Muscle layer of duodenum (tissue), 2 donors: ENCODE results near the gene FANCD2.
"Not testable (repeated sequence)": the region's sequence is repeated elsewhere in the genome, so short reads cannot be mapped to it uniquely, and the experiment has no call there.

Experiments used
- H3K27ac ChIP-seq: one replicate; pipeline ENCODE4 v1.7.0; 2013; ENCODE audit warnings: mild to moderate bottlenecking, low read length
- H3K27me3 ChIP-seq: one replicate; pipeline ENCODE4 v1.7.0; 2013; ENCODE audit warnings: low read depth, mild to moderate bottlenecking, control low read depth, low read length
- H3K36me3 ChIP-seq, 2 donors: one replicate each; pipeline ENCODE4 v1.7.0; 2013; ENCODE audit warnings: low read length in 2 of 2, control low read depth in 1 of 2, mild to moderate bottlenecking in 1 of 2; ENCODE audit not compliant: insufficient read depth in 2 of 2, control insufficient read depth in 1 of 2
- H3K4me1 ChIP-seq, 2 donors: one replicate each; pipeline ENCODE4 v1.7.0; 2013; ENCODE audit warnings: low read length in 2 of 2, mild to moderate bottlenecking in 2 of 2, control low read depth in 1 of 2, moderate library complexity in 1 of 2; ENCODE audit not compliant: insufficient read depth in 2 of 2, control insufficient read depth in 1 of 2
- H3K4me3 ChIP-seq, 2 donors: one replicate each; pipeline ENCODE4 v1.7.0; 2013; ENCODE audit warnings: low read length in 2 of 2, low read depth in 1 of 2, mild to moderate bottlenecking in 1 of 2
- H3K9me3 ChIP-seq, 2 donors: one replicate each; pipeline ENCODE4 v1.7.0; 2013; ENCODE audit warnings: low read length in 2 of 2, control low read depth in 1 of 2, mild to moderate bottlenecking in 1 of 2; ENCODE audit not compliant: control insufficient read depth in 1 of 2
- donor health status: healthy.

FANCD2 gene

DNA sequence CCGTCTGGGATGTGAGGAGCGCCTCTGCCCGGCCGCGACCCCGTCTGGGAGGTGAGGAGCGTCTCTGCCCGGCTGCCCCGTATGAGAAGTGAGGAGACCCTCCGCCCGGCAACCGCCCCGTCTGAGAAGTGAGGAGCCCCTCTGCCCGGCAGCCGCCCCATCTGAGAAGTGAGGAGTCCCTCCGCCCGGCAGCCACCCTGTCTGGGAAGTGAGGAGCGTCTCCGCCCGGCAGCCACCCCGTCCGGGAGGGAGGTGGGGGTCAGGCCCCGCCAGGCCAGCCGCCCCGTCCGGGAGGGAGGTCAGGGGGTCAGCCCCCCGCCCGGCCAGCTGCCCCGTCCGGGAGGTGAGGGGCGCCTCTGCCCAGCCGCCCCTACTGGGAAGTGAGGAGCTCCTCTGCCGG, 43.8 kb downstream of the FANCD2 start:
- H3K27me3 ChIP-seq, H3K4me1 ChIP-seq, H3K4me3 ChIP-seq, H3K9me3 ChIP-seq, H3K36me3 ChIP-seq, H3K27ac ChIP-seq: not testable (repeated sequence)

DNA sequence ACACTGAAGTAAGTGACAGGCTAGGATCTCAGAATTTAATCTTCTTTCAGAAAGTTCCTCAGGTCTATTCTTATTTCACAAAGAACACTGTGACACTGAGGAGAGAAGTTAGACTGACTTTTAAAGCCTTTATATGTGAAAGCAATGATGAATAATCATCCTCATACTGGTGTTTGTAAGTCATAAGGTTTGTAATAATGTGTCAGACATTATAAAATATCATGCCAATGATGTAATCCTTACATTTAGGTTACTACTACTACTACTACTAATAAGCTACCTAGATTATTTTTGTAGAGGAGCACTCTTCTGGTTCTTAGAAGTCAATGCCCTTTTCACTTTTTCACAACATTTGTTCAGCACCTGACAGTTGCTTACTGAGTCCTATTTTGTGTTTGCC, 48.4 kb downstream of the FANCD2 start:
- H3K4me3 ChIP-seq = no peak overlapping the region
- H3K9me3 ChIP-seq = no peaks in the 10 kb centered on the region
- H3K36me3 ChIP-seq = no peaks in the 10 kb centered on the region
- no peak overlapping the region for H3K27ac ChIP-seq
- H3K4me1 ChIP-seq = no peaks in the 10 kb centered on the region
- H3K27me3 ChIP-seq = no peaks in the 10 kb centered on the region

DNA sequence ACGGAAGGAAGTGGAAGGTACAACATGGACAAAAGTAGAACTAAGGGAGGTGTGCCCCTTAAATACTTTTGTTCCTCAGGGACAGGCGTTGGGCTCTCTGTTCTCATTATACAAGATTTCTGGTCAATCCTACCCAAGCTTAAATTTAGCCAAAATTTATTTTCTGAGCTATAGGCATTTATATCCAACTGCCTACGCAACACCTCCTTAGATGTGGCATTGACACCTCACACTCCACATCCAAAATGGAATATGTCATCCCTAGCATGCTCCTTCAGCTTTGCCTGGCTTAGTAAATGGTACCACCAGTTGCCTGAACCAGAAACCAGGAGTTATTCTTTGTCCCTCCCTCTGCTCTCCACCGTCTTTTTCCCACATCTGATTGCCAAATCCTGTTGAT, 55.6 kb downstream of the FANCD2 start:
- H3K9me3 ChIP-seq = no peaks in the 10 kb centered on the region
- H3K4me3 ChIP-seq = no peak overlapping the region
- no peak overlapping the region for H3K27ac ChIP-seq
- no peaks in the 10 kb centered on the region for H3K4me1 ChIP-seq
- no peaks in the 10 kb centered on the region for H3K36me3 ChIP-seq
- H3K27me3 ChIP-seq = no peaks in the 10 kb centered on the region

DNA sequence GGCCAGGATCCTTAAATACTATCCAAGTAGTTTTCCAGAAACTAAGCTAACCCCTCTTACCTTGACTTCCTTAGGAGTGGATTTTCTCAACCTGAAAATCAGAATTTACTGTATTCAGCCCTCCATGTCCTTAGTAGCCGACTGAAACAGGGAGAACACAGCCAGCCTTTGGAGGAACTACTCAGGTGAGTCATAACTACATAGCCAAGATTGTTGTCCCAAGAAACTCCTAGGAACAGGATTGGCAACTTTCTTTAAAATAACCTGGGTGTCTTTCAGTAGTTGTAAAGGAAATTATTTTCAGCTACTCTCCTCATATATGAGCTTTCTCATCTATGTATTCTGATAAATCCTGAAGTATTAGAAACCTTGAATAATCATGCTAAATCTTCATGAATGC, 59.5 kb downstream of the FANCD2 start:
- Histone ChIP-seq H3K27me3 (no peaks in the 10 kb centered on the region), H3K36me3 (no peaks in the 10 kb centered on the region), H3K4me3 (no peak overlapping the region), H3K4me1 (no peaks in the 10 kb centered on the region), H3K27ac (no peak overlapping the region), H3K9me3 (no peaks in the 10 kb centered on the region)

DNA sequence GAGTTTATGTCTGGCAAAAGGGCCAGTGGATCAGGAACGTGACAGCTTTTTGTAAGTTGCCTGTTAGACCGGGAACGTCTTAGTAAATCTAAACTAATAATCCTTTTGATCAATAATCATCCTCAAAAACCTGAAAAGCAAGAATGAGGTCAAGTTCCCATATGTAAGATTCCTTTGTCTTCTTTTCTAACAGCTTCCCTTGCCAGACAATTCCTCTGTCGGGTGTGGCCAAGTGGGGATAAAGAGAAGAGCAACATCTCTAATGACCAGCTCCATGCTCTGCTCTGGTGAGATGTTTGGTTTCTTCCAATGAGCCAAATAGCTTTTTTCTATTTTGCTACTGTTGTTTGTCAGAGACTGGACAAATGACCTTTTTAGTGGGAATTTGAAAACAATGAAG, 62.0 kb downstream of the FANCD2 start:
- H3K27me3 ChIP-seq = no peaks in the 10 kb centered on the region
- no peaks in the 10 kb centered on the region for H3K9me3 ChIP-seq
- H3K36me3 ChIP-seq = no peaks in the 10 kb centered on the region
- no peaks in the 10 kb centered on the region for H3K4me1 ChIP-seq
- H3K27ac ChIP-seq = no peak overlapping the region
- no peak overlapping the region for H3K4me3 ChIP-seq

DNA sequence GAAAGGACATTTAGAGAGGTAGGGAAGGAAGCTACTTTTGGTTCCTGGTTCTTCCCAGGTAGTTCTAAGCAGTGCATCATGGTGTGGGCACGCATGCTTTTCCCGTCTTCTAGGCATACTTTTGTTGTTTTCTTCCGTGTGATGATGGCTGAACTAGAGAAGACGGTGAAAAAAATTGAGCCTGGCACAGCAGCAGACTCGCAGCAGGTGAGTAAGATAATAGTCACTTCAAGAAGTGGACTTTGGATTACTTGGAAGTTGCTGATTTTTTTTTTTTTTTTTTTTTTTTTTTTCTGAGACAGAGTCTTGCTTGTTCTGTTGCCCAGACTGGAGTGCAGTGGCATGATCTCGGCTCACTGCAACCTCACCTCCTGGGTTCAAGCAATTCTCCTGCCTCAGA, 63.9 kb downstream of the FANCD2 start:
- Histone ChIP-seq H3K27ac (no peak overlapping the region), H3K36me3 (no peaks in the 10 kb centered on the region), H3K9me3 (no peaks in the 10 kb centered on the region), H3K4me3 (no peak overlapping the region), H3K4me1 (no peaks in the 10 kb centered on the region), H3K27me3 (no peaks in the 10 kb centered on the region)

DNA sequence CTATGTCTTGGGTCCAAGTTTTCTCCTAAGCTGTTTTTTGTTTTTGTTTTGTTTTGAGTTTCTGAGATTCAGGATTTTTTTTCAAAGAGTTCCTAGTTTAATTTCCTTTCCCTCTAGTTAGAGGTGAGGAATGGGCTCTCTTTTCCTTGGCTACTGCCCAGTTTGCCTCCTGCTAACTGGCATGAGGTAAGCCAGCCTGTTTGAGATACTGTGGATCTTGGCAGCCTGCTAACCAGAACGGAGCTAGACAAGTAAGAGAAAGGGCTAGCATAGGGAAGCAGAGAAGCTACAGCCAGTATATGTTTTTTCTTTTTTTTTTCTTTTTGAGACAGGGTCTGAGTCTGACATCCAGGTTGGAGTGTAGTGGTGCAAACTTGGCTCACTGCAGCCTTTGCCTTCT, 64.5 kb downstream of the FANCD2 start:
- H3K27ac ChIP-seq, H3K9me3 ChIP-seq, H3K4me1 ChIP-seq, H3K27me3 ChIP-seq, H3K4me3 ChIP-seq, H3K36me3 ChIP-seq: not testable (repeated sequence)

DNA sequence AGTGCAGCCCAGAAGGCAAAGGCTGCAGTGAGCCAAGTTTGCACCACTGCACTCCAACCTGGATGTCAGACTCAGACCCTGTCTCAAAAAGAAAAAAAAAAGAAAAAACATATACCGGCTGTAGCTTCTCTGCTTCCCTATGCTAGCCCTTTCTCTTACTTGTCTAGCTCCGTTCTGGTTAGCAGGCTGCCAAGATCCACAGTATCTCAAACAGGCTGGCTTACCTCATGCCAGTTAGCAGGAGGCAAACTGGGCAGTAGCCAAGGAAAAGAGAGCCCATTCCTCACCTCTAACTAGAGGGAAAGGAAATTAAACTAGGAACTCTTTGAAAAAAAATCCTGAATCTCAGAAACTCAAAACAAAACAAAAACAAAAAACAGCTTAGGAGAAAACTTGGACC, 65.2 kb downstream of the FANCD2 start:
- H3K27me3 ChIP-seq, H3K4me1 ChIP-seq, H3K9me3 ChIP-seq, H3K27ac ChIP-seq, H3K4me3 ChIP-seq, H3K36me3 ChIP-seq: not testable (repeated sequence)

DNA sequence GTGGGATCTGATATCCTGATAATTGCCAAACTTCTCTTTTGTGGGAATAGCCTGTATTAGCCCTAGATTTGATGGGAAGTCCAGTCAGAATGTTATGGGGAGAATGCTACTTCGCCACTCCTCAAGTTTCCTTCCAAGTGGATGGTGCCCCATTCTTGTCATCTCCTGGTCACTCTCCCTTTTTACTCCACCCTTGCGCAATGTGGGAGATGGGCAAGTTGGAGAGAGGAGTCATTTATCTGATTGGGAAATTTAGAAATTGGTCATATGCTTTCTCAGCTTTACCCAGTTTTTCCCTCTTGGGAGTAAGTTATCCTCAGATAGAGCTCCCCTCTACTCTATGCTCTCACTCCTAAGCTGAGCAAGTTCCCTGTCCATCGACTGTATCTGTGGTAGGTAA, 67.4 kb downstream of the FANCD2 start:
- Histone ChIP-seq H3K4me1 (no peaks in the 10 kb centered on the region), H3K9me3 (no peaks in the 10 kb centered on the region), H3K27ac (no peak overlapping the region), H3K27me3 (no peaks in the 10 kb centered on the region), H3K36me3 (no peaks in the 10 kb centered on the region), H3K4me3 (no peak overlapping the region)

DNA sequence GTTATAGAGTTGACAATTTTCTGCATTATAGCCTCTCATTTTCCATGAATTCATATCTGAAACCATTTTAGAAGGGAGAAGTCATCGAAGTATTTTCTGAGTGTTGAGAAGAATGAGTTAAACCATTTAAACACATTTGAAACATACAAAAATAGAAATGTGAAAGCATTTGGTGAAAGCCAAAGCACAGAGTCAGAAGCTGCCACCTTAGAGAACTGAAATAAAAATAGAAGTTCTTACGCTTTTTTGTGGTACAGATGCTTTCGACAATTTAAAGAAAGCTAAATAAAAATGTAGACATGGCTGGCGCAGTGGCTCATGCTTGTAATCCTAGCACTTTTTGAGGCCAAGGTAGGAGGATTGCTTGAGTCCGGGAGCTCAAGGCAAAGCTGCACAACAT, 72.8 kb downstream of the FANCD2 start:
- Histone ChIP-seq H3K27ac (no peak overlapping the region), H3K36me3 (no peaks in the 10 kb centered on the region), H3K27me3 (no peaks in the 10 kb centered on the region), H3K9me3 (no peaks in the 10 kb centered on the region), H3K4me1 (no peaks in the 10 kb centered on the region), H3K4me3 (no peak overlapping the region)

DNA sequence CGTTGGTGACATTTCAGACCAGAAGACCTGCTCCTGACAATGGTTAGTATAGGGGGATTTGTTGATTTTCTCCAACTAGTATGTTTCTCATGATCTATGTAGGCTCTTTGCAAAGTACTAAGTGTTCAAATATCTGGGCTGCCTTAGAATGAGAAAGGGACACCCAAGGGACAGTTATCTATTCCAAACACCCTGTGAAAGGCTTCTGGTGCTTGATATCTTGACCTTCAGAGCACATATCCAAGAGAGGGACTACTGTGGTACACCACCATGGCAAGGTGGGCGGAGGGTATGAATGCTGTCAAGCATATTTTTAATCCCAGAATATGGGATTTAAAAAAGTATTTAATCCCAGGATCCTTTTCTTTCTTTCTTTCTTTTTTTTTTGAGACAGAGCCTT, 80.7 kb downstream of the FANCD2 start:
- Histone ChIP-seq H3K36me3 (no peaks in the 10 kb centered on the region), H3K27me3 (no peaks in the 10 kb centered on the region), H3K4me3 (no peak overlapping the region), H3K27ac (no peak overlapping the region), H3K9me3 (no peaks in the 10 kb centered on the region), H3K4me1 (no peaks in the 10 kb centered on the region)

DNA sequence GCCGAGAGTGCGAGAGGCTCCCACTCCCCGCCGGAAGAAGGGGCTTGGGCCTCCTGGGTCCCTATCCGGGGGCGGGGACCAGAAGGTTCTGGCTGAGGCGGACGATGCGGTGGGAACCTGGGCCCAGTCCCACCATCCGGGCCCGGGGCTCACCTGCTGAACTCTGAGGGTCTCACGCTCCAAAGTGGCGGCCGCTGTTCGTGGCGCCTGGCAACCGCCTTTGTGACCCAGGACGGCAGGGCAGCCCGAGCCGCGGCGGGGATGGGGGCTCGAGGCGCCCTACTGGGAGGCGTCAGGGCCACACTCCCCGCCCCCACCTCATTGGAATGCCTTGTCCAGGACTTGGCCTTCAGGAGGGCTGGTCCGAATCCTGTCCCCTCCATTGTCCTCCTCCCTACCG, 81.9 kb downstream of the FANCD2 start, which contains the start of gene FANCD2OS:
Gene FANCD2OS, minus strand, starts transcription at position 165 of the 400 bp plus-strand sequence. CDS start 3,481 bp downstream, outside the sequence.
- H3K27ac ChIP-seq = no peak within 1 kb of the TSS
- no peaks in the 10 kb centered on the region for H3K36me3 ChIP-seq
- no peaks in the 10 kb centered on the region for H3K4me1 ChIP-seq
- H3K4me3 ChIP-seq = no peak within 1 kb of the TSS
- no peaks in the 10 kb centered on the region for H3K27me3 ChIP-seq
- no peaks in the 10 kb centered on the region for H3K9me3 ChIP-seq
